Activated CD4-positive, CD25-positive, alpha-beta regulatory T cell treated with anti-CD3 and anti-CD28 coated beads, Interleukin-2, amount 50 U/mL, for 16 hours (primary cell): ENCODE results near the gene GTPBP2.
"Not testable (repeated sequence)": the region's sequence is repeated elsewhere in the genome, so short reads cannot be mapped to it uniquely, and the experiment has no call there.

Experiments used
- DNase-seq: peaks from one replicate; pipeline ENCODE4 v3.0.0-alpha.2; 2020; ENCODE audit warnings: low read depth, low spot score

Gene GTPBP2

DNA sequence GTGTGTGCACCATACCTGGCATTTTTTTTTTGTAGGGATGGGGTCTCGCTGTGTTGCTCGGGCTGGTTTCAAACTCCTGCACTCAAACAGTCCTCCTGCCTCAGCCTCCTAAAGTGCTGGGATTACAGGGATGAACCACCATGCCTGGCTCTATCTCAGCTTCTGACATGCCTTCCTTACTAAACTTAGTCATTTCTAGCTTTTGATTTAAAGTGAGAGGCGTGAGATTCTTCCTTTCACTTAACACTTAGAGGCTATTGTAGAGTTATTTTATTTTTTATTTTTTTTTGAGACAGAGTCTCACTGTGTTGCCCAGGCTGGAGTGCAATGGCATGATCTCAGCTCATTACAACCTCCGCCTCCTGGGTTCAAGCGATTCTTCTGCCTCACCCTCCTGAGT is 33.9 kb upstream of the GTPBP2 start:
- DNase-seq = not testable (repeated sequence)

DNA sequence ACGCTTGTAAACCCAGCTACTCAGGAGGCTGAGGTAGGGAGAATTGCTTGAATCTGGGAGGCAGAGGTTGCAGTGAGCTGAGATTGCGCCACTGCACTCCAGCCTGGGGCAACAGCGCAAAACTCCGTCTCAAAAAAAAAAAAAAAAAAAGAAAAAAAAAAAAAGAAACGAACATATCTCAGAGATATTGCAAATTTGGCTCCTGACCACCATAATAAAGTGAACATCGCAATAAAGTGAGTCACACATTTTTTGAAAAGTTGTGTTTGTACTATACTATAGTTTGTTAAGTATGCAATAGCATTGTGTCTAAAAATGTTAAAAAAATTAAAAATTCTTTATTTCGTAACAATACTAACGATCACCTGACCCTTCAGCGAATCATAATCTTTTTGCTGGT is 29.1 kb upstream of the GTPBP2 start:
- no peak for DNase-seq

DNA sequence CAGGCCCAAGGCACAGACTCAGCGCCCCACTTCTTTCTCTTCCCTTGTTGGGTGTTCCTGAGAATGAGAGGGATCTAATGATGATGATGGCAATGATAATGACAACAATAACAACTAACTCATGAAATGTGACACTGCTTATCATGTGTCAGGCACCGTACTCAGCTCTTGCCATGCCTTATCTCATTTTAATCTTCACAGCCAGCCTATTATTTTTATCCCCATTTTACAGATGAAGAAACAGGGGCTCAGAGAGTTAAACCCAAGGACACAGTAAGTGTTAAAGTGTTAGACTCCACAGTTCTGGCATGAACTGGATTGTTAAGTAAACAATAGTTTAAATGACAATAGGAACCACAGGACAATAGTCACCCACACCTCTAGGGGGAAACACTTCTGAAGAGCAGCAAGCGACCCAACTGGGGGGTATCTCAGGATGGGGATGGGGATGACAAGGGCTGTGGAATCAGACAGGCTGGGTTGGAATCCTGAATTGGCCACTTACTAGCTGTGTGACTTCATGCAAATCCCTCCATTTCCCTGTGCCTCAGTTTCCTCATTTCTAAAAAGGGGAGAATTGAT is 28.2 kb upstream of the GTPBP2 start:
- no peak for DNase-seq

DNA sequence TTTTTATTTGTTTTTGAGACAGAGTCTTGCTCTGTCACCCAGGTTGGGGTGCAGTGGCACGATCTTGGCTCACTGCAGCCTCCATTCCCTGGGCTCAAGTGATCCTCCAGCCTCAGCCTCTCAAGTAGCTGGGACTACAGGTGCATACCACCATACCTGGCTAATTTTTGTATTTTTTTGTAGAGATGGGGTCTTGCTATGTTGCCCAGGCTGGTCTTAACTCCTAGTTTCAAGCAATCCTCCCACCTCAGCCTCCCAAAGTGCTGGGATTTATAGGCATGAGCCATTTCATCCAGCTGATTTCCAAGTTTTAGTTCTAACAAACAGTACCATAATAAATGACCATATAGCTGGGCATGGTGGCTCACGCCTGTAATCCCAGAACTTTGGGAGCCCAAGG is 23.8 kb upstream of the GTPBP2 start:
- DNase-seq = not testable (repeated sequence)

DNA sequence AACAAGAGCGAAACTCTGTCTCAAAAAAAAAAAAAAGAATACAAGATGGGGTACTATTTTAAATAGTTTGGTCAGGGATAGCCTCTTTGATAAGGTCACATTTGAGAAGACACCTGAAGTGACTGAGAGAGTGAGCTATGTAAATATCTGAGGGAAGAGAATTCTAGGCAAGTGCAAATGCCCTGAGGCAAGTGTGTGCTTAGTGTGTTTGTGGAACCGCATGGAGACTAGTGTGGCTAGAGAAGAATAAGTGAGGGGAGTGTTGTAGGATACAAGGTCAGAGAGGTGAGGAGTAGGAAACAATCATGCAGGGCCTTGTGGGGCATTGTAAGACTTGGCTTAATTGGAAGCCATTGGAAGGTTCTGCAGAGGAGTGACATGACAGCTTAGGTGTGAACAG is 19.2 kb upstream of the GTPBP2 start:
- no peak for DNase-seq

DNA sequence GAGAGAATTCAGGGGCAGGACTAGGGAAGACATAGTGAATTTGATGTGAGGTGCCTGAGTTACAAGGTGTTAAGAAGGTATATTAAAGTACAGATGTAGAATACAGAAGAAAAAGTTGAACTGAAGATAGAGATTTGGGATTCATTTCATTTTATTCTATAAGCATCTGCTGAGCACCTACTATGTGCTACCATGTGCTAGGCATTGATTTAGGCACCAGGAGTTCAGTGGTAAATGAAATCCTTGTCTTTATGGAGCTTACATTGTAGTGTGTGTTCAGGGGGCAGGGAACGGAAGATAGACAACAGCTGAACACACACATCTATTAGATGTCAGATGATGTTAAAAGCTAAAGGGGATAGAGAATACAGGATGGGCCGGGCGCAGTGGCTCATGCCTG is 18.5 kb upstream of the GTPBP2 start:
- DNase-seq = no peak

DNA sequence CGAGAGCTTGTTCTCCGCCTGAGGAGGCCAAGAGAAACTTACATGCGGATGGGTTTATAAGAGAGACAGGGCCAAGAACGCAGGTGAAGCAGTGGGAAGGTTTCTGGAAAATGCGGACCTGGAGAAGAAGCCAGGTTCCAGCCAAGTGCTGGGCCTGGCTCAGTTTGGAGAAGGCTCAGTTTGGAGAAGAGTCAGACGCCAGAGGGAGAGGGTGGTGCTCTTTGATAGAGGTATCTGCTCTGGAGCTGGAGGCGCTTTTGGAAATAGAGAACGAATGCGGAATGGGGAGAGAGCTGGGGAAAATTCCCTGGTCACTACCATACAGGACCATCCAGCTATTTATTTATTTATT is 16.5 kb upstream of the GTPBP2 start:
- DNase-seq = no peak

DNA sequence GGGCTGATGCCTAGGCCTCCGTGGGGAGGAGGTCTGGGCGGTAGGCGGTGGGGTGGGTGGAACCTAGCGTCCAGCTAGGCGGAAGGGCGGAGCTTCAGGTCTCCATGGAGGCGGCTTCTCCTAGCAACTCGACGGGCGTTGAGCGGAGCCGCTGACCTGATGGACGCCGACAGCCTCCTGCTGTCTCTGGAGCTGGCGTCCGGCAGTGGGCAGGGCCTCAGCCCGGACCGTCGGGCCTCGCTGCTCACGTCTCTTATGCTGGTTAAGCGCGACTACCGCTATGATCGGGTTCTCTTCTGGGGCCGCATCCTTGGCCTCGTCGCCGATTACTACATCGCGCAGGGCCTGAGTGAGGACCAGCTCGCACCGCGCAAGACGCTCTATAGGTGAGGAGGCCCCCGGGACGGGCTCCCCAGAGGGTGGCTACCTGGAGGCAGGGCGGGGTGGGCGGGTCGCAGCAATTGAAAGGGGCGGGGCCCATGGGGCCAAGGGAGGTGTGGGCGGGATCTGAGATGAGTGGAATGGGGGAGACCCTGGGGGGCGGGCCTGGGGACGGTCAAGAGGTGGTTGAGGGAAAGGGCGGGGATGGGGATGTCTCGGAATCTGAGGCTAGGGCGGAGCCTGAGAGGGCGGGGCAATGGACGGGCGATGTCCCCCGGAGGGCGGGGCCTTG is 16.0 kb upstream of the GTPBP2 start, which contains the start of gene RSPH9:
Gene RSPH9, plus strand, starts transcription at position 97 of the 673 bp plus-strand sequence. Its CDS starts 63 bp downstream, at position 160.
- peak; percentile 36 for DNase-seq

DNA sequence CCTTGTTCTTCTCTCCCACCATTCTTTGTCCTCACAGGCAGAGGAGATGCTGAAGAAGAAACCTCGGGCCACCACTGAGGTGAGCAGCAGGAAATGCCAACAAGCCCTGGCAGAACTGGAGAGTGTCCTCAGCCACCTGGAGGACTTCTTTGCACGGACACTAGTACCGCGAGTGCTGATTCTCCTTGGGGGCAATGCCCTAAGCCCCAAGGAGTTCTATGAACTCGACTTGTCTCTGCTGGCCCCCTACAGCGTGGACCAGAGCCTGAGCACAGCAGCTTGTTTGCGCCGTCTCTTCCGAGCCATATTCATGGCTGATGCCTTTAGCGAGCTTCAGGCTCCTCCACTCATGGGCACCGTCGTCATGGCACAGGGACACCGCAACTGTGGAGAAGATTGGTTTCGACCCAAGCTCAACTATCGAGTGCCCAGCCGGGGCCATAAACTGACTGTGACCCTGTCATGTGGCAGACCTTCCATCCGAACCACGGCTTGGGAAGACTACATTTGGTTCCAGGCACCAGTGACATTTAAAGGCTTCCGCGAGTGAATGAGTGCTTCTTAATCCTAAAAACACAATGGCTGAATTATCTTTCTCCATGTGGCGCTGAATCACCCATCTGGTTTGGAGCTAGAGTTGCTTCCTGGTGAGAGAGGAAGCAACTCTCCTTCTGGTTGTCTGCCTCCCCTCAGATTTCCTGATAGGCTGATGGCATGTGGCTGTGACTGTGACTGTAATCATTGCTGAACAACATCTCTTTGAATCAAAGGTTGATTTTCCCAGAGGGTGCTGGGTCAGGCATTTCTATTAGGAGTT is 11.1 kb upstream of the GTPBP2 start:
- no peak for DNase-seq

DNA sequence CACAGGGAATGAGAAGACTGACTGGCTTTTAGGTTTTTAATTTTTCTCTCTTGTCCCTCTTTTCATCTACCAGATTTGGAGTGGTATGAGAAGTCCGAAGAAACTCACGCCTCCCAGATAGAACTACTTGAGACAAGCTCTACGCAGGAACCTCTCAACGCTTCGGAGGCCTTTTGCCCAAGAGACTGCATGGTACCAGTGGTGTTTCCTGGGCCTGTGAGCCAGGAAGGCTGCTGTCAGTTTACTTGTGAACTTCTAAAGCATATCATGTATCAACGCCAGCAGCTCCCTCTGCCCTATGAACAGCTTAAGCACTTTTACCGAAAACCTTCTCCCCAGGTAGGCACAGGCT is 7.2 kb upstream of the GTPBP2 start:
- no peak for DNase-seq

DNA sequence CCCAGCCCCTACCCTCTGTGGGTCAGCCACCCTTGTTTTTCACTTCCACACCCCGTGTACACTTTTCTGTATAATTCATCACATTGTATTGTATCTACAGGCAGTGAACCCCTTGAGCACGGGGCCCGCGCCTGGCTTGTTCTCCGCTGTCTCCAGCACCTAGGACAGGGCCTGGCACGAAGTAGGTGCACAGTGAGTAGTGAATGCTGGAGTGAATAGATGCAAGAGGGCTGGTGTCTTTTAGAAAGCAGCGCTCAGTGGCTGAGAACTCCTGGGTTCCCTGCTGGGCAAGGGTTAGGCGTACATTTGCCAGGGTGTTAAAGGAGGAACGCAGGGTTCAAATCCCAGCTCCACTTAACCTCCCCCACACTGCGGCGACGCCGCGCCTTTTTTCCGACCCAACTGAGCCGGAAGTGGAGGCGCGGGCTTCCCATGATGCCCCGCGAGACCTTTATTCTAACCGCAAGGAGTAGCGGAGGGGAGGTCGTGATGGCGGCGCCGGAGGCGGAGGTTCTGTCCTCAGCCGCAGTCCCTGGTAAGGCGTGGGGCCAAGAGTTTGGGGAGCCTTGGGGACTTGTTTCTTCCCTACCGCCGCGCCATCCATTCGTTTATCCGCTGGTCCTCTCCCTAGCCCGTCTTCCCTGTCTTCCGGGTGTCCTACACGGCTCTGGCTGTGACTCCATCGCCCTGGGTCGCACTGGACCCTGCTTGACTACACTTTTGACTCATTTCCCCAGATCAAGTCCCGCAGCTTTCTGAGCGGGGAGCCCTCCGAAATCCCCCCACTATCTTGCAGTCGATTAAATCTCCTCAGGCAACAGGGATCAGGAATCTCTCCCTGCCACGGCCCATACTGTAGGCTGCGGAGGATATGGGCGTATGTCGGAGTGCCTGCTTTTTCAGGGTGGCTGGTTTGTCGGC is 6.6 kb upstream of the GTPBP2 start, which contains the start of gene MAD2L1BP:
Gene MAD2L1BP, plus strand, starts transcription at position 454 of the 921 bp plus-strand sequence. Its CDS starts 36 bp downstream, at position 490.
- peak; percentile 78 for DNase-seq

DNA sequence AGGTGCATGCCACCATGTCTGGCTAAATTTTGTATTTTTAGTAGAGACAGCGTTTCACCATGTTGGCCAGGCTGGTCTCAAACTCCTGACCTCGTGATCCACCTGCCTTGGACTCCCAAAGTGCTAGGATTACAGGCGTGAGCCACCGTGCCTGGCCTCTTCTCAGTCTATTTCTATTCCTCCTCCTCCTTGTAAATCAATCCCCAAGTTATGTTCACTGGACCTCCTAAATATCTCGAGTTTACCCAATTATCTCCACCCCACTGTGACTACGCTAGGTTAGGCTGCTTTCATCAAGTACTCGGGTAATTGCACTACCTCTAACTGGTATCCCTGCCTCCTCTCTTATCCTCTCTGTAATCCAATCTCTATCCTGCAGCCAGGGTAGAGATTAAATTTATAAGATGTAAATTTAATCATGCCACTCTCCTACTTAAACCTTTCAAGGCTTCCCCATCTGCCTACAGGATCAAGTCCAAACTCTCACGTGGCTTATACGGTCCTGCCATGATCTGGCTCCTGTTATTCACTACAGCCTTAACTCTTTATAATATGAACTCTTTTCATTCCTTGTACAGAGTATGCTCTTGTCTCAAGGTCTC is 5.7 kb upstream of the GTPBP2 start:
- DNase-seq = no peak

DNA sequence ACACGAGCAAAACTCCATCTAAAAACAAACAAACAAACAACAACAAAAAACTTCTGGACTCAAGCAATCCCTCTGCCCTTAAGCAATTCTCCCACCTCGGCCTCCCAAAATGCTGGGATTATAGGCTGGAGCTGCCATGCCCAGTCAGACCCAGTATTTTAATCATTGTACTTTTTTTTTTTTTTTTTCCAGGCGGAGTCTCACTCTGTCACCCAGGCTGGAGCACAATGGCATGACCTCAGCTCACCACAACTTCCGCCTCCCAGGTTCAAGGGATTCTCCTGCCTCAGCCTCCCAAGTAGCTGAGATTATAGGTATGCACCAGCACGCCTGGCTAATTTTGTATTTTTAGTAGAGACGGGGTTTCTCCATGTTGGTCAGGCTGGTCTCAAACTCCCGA is 3.9 kb upstream of the GTPBP2 start:
- DNase-seq = not testable (repeated sequence)

DNA sequence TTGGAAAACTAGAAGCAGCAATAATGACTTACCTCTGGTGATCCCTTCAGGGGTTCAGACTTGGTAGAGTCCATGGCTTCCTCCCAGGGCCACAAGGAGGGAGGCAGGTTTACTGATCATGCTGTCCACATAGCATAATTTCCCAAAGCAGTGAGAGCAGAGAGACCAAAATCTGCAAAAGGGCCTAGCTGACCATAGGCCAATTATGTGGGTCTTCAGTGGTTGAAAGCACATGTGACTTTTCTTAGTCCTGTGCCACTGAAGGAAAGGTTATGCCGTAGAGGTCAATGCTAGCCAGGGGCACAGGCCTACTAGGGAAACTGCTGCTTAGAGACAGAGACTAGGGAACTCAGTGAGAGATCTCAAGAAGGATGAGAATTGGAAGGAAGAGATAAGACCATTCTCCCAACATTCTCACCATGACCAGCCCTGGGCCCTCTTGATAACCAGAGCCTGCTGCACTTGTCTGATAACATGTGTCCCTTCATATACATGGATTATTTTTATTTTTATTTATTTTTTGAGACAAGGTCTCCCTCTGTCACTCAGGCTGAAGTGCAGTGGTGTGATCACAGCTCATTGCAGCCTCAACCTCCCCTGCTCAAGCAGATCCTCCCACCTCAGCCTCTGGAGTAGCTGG is 2.0 kb upstream of the GTPBP2 start:
- DNase-seq = no peak

DNA sequence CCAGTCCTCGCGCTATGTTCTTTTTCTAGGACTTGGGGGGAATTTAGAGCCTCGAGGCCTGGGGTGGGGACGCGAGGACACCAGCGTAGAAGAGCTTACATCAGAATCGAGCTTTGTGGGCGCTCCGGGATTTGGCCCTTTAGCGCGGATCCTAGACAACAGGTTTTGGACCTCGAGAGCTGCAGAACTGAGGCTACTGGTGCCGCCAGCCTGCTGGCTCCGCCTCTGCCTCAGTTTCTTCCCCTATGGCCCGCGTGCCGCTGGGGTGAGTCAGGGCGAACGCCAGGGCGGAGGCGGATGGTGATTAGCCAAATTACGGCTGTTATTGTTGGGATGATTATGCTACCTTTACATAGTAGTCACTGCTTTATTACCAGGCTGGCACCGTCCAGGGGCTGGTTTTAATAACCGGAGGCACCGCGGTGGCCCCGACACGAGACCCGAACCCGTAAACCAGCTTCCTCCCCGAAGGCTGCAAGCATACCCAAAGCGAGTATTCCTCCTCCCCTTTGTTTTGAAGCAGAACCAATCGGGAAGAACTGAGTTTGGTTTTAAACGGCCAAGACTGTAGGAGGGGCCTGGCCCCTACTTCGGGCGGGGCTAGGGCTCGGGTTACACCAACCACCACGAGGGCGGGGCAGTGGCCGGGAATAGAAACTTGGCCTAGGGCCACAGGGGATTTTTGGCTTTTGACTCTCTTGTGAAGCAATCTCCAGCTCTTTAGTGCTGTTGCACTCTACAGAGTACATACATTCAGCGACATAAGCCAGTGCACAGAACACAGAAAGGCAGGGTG is 639 bp upstream of the GTPBP2 start:
- DNase-seq = peak; percentile 69

DNA sequence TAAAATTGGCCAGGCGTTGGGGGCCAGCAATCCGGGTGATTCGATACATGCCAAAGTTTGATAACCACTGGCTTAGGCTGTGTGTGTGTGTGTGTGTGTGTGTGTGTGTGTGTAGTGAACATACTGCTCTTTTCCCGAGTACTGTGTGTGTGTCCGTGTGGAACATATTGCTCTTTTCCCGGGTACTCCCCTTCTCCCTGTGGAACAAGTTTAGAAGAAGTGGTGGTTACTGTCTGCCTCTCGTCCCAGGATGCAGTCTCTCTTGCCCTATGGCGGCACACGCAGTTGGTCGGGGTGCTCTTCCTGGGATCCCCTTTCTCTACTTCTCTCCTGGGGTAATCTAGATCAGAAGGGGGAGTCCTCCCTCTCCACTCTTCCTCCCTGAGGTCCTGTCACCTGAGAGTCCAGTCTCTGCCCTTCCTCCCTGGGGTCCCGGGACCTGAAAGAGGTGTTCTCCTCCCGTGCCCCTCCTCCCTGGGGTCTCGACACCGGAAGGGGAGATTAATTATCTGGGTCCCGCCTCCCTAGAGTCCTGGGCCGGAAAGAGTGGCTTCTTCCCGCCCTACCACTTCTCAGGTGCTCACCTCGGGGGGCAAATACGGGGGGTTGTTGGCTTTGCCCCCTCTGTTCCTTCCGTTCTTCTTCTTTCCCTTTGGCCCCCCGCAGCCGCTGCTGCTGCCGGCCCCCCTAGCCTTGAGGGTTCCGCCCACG is 516 bp downstream of the GTPBP2 start:
- peak; percentile 25 for DNase-seq

DNA sequence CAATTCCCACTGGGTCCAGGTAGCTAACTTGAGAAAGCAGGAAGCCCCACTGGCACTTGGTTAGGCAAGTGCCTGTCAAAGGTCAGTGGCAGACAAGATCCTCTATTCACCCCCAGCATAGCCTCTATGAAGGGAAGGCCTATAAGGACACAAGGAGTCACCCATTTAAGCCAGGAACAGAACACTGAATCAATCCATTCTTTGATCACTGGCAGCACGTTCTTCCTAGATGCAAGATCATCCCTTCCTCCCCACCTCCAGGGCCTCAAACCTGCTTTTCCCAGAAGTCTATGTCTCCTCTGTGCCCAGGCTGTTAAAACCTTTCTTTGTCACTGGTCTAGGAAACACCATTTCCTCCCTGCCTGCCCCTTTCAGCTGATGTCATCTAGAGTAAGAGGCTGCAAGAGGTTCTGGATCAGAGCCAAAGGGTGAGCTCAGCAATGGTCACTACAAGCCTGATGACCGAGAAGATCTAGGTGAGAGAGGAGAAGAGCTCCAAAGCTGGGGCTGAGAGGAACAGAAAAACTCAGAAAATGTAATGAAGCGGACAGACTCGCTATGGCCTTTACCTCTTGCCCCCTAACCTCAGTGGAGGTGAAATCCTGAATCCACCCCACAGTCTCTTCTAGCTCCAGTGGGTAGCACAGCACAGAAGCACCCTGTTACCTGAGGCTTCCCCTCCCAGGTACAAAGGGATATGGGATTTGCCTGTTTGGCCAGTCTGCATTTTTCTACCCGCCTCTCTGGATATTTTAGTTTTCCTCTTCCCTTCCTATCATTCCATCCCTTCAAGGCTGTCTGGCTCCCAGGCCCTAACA is 1.8 kb downstream of the GTPBP2 start:
- DNase-seq = no peak

DNA sequence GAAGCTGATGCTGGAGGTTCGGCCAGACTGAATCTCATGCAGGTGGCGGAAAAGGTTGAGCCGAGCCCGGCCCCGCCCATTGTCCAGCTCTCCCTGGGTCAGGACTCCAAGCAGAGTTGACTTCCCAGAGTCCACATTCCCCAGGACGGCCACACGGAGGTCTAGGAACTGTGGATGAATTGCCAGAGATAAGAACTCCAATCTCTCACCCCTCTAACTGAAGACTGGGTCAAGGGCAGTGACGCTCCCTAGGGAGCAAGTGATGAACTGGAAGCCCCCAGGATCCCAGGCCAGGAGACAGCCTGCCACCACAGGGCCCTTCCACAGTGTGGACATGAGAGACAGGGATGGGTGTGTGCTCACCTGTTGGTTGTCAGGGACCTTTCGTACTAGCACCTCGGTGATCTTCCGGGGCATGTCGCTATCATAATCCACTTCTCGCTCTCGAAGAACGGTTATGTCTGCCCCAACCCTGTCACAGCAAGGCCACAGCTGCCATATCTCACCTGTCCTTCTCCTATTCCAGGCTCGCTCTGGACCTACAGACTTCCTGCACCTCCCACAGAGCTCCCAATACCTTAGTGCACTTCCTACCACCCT is 3.6 kb downstream of the GTPBP2 start:
- DNase-seq = no peak
